HG03378 (cell line): ENCODE results near the gene COL20A1.
"Not testable (repeated sequence)": the region's sequence is repeated elsewhere in the genome, so short reads cannot be mapped to it uniquely, and the experiment has no call there.

ENCODE experiments used
- ATAC-seq: cut with Tn5 transposase; IDR thresholded peaks from one replicate; pipeline ENCODE4 v1.9.1; 2021; ENCODE audit warnings: mild to moderate bottlenecking, moderate library complexity; ENCODE audit not compliant: unreplicated experiment

COL20A1 gene

GRCh38 chr20:63330940-63331339, 38.0 kb downstream of the COL20A1 start:
- ATAC-seq, result no peak

- no peak for ATAC-seq
Measured at GRCh38 chr20:63331741-63332400, 38.9 kb downstream of the COL20A1 start.

DNA sequence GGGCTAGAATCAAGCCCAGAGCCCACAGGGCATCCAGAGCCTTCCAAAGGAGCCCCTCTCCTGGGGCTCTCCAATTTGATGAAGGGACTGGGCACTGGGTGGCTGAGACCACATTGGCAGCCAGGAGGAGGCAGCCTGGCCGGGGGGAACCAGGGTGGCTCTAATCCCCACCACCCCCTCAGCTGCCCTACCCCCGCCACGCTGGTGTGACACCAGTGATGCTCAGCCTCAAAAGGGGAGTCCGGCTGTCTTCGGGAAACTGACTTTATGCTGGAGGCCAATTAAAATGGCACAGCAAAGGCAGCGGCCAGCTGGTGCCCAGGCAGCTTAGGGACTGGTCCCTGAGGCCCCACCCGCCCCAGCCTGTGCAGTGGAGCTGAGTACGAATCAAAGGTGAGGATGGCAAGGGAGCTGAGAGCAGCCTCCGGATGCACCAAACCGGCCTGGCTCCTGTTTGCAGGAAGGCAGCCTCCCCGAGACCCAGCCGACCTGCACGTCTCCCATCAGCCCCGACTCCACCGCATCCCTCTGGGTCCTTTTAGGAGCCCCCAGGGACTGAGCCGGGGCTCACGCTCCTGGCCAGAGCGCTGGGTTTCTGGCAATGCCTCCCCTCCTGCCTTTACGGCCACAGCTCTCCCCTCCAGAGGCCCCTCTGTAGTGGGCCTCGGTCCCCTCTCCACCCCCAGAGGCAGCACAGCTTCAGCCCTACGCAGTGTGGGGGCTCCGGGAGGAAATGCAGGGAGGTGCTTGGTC, 39.7 kb downstream of the COL20A1 start:
- ATAC-seq, result no peak

GRCh38 chr20:63333241-63333836, 40.4 kb downstream of the COL20A1 start:
- ATAC-seq, result no peak

DNA sequence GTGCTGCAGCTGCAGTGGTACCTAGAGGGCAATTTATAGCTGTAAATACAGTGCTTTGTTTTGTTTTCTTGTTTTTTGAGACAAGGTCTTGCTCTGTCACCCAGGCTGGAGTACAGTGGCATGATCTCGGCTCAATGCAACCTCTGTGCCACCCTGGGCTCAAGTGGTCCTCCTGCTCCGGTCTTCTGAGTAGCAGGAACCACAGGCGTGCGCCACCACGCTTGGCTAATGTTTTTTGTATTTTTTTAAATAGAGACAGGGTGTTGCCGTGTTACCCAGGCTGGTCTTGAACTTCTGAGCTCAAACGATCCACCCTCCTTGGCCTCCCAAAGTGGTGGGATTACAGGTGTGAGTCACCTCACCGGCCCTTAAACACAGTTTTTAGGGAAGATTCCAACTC, 41.4 kb downstream of the COL20A1 start:
- ATAC-seq, result no peak

DNA sequence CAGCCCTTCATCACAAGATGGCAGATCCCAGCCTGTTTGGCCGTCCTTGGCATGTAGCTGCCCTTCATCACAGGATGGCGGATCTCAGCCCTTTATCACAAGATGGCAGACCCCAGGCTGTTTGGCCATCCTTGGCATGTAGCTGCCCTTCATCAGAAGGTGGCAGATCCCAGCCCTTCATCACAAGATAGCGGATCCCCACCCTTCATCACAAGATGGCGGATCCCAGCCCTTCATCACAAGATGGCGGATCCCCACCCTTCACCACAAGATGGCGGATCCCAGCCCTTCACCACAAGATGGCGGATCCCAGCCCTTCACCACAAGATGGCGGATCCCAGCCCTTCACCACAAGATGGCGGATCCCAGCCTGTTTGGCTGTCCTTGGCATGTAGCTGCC, 42.1 kb downstream of the COL20A1 start:
- not testable (repeated sequence) for ATAC-seq

DNA sequence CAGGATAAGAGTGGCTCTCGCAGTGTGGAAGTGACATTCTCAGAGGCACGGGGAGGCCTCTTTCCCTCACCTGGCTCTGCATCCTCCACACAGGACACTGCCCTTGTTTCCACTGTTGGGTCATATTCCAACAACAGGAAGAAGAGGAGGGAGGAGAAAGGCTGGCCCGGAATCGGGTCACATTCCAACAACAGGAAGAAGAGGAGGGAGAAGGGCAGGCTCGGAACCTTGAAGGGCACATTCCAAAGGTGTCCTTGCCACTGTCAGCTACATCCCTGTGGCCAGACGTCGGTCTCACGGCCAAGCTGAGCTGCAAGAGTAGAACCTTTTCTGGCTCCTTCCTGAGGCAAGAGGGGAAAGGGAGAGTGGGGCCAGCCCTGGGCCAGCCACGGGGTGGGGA, 42.7 kb downstream of the COL20A1 start:
- ATAC-seq, result no peak

- ATAC-seq, result no peak
Measured at GRCh38 chr20:63336232-63336752, 43.3 kb downstream of the COL20A1 start.

- ATAC-seq, result no peak
Measured at GRCh38 chr20:63337786-63338420, 44.9 kb downstream of the COL20A1 start.

DNA sequence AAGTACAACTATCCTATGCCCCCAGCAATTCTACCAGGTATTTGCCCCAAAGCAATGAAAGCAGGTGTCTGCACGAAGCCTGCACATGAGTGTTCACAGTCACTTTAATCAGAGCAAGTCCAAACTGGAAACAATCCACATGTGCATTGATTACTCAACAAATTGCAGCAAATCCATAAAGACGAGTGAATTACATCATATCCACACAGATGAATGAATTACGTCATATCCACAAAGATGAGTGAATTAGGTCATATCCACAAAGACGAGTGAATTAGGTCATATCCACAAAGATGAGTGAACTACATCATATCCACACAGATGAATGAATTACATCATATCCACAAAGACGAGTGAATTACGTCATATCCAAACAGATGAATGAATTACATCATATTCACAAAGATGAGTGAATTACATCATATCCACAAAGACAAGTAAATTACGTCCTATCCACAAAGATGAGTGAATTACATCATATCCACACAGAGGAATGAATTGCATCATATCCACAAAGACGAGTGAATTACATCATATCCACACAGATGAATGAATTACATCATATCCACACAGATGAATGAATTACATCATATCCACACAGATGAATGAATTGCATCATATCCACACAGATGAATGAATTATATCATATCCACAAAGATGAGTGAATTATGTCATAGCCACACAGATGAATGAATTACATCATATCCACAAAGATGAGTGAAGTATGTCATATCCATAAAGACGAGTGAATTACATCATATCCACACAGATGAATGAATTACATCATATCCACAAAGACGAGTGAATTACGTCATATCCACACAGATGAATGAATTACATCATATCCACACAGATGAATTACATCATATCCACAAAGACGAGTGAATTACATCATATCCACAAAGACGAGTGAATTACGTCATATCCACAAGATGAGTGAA, 46.4 kb downstream of the COL20A1 start:
- ATAC-seq, result not testable (repeated sequence)

GRCh38 chr20:63340158-63340688, 47.2 kb downstream of the COL20A1 start:
- ATAC-seq, result not testable (repeated sequence)

DNA sequence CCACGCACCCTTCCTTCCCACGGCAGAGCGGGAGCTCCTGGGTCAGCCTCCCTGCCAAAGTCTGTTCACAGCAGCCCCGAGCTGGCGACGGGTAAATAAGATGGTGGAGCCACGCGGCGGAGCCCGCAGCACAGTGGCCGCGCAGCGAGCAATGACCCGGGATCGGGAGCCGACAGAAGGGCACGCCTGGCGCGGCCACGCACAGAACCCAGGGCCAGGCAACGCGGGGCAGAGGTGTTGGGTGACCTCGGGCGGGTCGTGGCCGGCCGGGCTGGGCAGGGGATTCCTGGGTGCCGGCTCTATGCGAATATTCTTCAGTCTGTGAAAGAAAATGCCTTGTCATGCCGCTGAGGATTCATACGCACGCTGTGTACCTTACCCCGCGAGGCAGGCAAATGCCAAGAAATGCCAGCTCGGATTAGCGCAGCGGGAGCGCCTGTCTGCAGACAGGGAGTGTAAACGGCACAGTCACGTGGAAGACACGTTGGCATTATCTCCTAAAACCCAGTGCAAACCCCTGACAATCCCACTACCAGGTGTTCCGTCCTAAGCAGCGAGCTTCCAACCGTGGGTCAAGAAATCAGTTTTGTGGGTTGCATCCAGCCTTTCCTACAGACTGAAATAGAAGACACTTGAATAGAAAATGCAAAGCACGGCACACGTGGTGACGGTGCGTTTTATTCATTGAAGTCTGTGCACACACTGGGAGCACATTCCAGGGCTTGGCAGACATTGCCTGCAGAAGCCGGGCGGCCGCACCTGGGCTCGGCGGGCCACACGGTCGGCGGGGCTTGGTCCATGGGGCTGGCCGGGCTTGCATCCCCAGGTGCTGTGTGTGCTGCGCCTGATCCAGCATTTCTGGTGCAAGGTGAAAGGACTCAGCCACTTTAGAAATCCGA, 49.8 kb downstream of the COL20A1 start:
- no peak for ATAC-seq

GRCh38 chr20:63343460-63344445, 50.8 kb downstream of the COL20A1 start:
- ATAC-seq, result no peak

DNA sequence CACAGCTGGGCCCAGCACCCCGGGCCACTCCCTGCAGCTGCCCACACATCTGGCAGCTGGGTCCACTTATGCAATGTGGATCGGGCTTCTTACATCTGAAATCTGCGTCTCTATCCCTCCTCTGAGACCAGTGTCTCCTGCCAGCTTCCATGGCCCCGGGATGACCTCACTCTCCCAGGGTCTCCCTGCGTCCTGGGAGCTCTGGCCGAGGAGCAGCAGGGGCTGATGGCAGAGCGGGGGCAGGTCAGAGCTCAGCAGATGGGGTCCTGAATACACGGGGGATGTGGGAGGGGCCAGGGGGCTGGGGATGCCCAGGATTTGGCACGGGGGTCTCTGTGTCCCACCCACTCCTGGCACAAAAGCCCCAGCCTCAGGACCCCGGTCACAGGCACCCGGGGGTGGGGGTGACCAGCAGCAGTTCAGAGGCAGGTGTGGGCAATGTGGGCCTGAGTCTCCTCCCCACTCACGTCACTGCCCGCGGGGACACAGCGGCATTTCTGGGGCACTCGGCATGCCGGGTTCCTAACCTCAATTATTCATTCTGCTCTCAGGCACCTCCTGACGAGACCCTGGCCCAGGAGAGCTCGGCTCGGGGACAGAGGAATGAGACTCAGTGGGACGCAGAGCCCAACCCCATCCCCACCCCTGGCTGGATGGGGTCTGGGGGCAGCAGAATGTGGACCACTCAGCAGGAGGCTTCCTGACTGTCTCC, 51.8 kb downstream of the COL20A1 start:
- no peak for ATAC-seq

DNA sequence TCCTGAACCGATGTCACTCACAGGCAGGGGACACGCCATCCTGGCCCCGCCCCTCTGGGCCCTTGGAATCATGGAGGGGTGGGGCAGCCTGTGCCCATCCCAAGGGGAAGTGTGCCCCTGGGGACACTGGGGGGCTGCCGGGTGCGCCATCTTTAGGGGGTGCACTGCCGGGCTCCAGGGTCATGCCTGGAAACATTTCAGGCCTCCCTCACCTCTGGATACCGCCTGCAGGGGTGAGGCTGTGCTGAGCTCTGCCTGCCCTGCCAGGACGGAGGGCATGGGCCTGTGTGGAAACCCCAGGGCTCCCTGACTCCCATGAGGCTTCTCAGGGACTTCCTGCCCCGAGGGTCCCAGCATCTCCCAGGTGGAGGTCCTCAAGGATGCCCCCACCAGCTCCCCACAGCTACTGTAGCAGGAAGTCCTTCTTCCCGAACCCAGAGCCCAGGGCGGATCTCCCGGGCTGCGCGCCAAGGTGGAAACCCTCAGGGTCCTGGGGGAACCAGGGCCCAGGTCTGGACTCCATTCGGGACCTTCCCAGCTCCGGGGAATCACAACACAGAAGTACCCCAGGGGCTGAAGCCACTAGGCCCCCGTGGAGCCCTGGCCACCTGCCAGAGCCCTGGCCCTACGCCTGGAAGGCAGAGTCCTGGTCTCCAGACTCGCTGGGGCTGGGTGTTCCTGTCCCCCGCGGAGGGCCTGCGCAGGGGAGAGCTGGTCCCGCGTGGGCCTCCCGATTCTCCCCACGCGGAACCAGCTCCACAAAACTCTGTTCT, 52.5 kb downstream of the COL20A1 start:
- no peak for ATAC-seq
